Kidney (tissue), 14 donors: Measurements from ENCODE around the gene KNCN. TPM values are rescaled to one million over a fixed set of nuclear protein-coding genes. Genes with fewer than 3 reads are reported as not detected.

Source experiments
- DNase-seq, 5 donors: peaks; one replicate each; pipeline ENCODE4 v3.0.0-alpha.2; 2013 to 2020
- FAIRE-seq: peaks from 2 replicates; lab custom pipeline; 2012; peaks lifted over from hg19 to GRCh38; lab: Jason Lieb, UNC
- H3K27ac ChIP-seq, 2 donors: one replicate each; pipeline ENCODE4 v1.7.0; 2013; ENCODE audit warnings: low read depth in 2 of 2, low read length in 2 of 2, inconsistent platforms in 1 of 2
- H3K27me3 ChIP-seq: one replicate; pipeline ENCODE4 v1.7.1; 2013; ENCODE audit warnings: low read length, inconsistent platforms; ENCODE audit not compliant: control insufficient read depth, insufficient read depth
- H3K36me3 ChIP-seq, 3 donors: one replicate each; pipeline versions ENCODE4 v1.7.0 to v1.7.1; 2013; ENCODE audit warnings: low read length in 3 of 3, control low read depth in 1 of 3, inconsistent platforms in 1 of 3; ENCODE audit not compliant: insufficient read depth in 3 of 3, control insufficient read depth in 2 of 3
- H3K4me1 ChIP-seq, 3 donors: one replicate each; pipeline versions ENCODE4 v1.7.0 to v1.7.1; 2013; ENCODE audit warnings: low read length in 3 of 3, inconsistent platforms in 1 of 3, low read depth in 1 of 3; ENCODE audit not compliant: control insufficient read depth in 2 of 3, insufficient read depth in 2 of 3
- H3K4me3 ChIP-seq, 3 donors: one replicate each; pipeline versions ENCODE4 v1.7.0 to v1.8.1; 2013; ENCODE audit warnings: low read length in 3 of 3, control low read depth in 1 of 3, inconsistent platforms in 1 of 3
- H3K9ac ChIP-seq, 3 donors: one replicate each; pipeline versions ENCODE4 v1.7.0 to v1.7.1; 2013; ENCODE audit warnings: low read length in 3 of 3, control low read depth in 1 of 3, inconsistent platforms in 1 of 3
- H3K9me3 ChIP-seq, 3 donors: one replicate each; pipeline versions ENCODE4 v1.7.0 to v1.7.1; 2013; ENCODE audit warnings: low read length in 3 of 3, control low read depth in 1 of 3, inconsistent platforms in 1 of 3; ENCODE audit not compliant: control insufficient read depth in 2 of 3, insufficient read depth in 1 of 3
- CTCF ChIP-seq: IDR thresholded peaks from 3 replicates; pipeline ENCODE4 v1.5.1; 2012; ENCODE audit warnings: mild to moderate bottlenecking, moderate library complexity, borderline replicate concordance; ENCODE audit not compliant: insufficient read depth; ENCODE audit errors: extremely low read depth
- intact Hi-C: fragments of 100-400 bp; cut with DNase I; formaldehyde crosslinking; loops from one replicate; pipeline ENCODE4 v1.11.1; 2022
- polyA plus RNA-seq: library from polyadenylated mRNA; stranded (reverse); fragments of 350-450 nt; fragmentation: Illumina TruSeq; extraction: RNeasy Lipid Tissue Mini Kit (QIAGEN cat#74804); gene quantifications from one replicate; pipeline ENCODE4 v1.2.3, GENCODE V29; 2014; ENCODE audit warnings: low read depth, low replicate concordance; ENCODE audit not compliant: insufficient read depth
- total RNA-seq: library from RNA; stranded (reverse); fragmentation: NEBNext Ultra II Directional; extraction: Animal tissue kit (Norgen Biotek cat#: 25700); gene quantifications from one replicate; pipeline ENCODE4 v1.2.1, GENCODE V29; 2021
- donor health status: control.
- donor health status: control.
- donor health status: control.
- donor health status: control.
- donor health status: control.
- donor health status: DM: yes; HTN: yes; CAD: no.
- donor health status: Normal renal cell carcinoma (clear cell type).

KNCN gene
- total and polyA plus RNA-seq, 2 donors from 2014 or later, result not detected

- Histone ChIP-seq H3K9me3 (no peaks in the 10 kb centered on the region), H3K36me3 (peaks cover 0 to 23% (median 9%) of the 10 kb centered on the region in 3 donors), H3K27ac (no peak overlapping the region), H3K4me1 (no peaks in the 10 kb centered on the region), H3K27me3 (no peaks in the 10 kb centered on the region), H3K9ac (no peak overlapping the region), H3K4me3 (no peak overlapping the region)
- no peak for TF ChIP-seq CTCF
- DNase-seq (no peak), FAIRE-seq (no peak)
- intact Hi-C loops, result no loop called here
Observed at GRCh38 chr1:46558966-46559365, 7.5 kb upstream of the KNCN start.

GRCh38 chr1:46558141-46558963 is 6.9 kb upstream of the KNCN start:
- no peaks in the 10 kb centered on the region for H3K27me3 ChIP-seq
- intact Hi-C loops, result no loop called here
- no peaks in the 10 kb centered on the region for H3K9me3 ChIP-seq
- no peak overlapping the region for H3K9ac ChIP-seq
- no peak overlapping the region for H3K4me3 ChIP-seq
- DNase-seq, result peak in 1 of 5 donors; percentile 12
- H3K27ac ChIP-seq, result no peak overlapping the region
- no peak for TF ChIP-seq CTCF
- H3K36me3 ChIP-seq, result peaks cover 0 to 23% (median 9%) of the 10 kb centered on the region in 3 donors
- FAIRE-seq, result no peak
- no peaks in the 10 kb centered on the region for H3K4me1 ChIP-seq

GRCh38 chr1:46557403-46557802 is 6.0 kb upstream of the KNCN start:
- no peak for TF ChIP-seq CTCF
- intact Hi-C loops, result no loop called here
- FAIRE-seq, result no peak

More at GRCh38 chr1:46557403-46557802, 6.0 kb upstream of the KNCN start:
- H3K36me3 ChIP-seq, result peaks cover 0 to 18% (median 9%) of the 10 kb centered on the region in 3 donors
- H3K27me3 ChIP-seq, result no peaks in the 10 kb centered on the region
- DNase-seq, result no peak
- no peaks in the 10 kb centered on the region for H3K9me3 ChIP-seq
- H3K4me1 ChIP-seq, result no peaks in the 10 kb centered on the region
- no peak overlapping the region for H3K27ac ChIP-seq
- no peak overlapping the region for H3K4me3 ChIP-seq
- no peak overlapping the region for H3K9ac ChIP-seq
